SK-N-SH treated with all-trans-retinoic acid at 6 μM for 48 hours (cell line): ENCODE data around the gene IL1R2.
"Not testable (repeated sequence)": the region's sequence is repeated elsewhere in the genome, so short reads cannot be mapped to it uniquely, and the experiment has no call there.

Experiments
- ATAC-seq: fragments of 200-7000 bp; cut with Tn5 transposase; 3 replicates; pipeline ENCODE4 v1.9.1; 2020; ENCODE audit warnings: mild to moderate bottlenecking, moderate library complexity
- ARNTL ChIP-seq: fragments of 450-650 bp; formaldehyde crosslinking; IDR thresholded peaks from 2 replicates; pipeline ENCODE4 v1.5.0; 2020; ENCODE audit warnings: low read depth, mild to moderate bottlenecking, moderate library complexity, borderline replicate concordance
- BACH2 ChIP-seq: fragments of 250-450 bp; sonication (Bioruptor Pico); IDR thresholded peaks from 2 replicates; pipeline ENCODE4 v1.9.0; 2021; ENCODE audit warnings: mild to moderate bottlenecking, borderline replicate concordance
- CSDC2 ChIP-seq: fragments of 250-450 bp; sonication (Bioruptor Pico); IDR thresholded peaks from 2 replicates; pipeline ENCODE4 v1.5.0; 2020; ENCODE audit warnings: mild to moderate bottlenecking, moderate library complexity
- ESRRG ChIP-seq: fragments of 250-450 bp; sonication (Bioruptor Pico); IDR thresholded peaks from 2 replicates; pipeline ENCODE4 v1.6.1; 2021; ENCODE audit warnings: mild to moderate bottlenecking
- GLIS3 ChIP-seq: fragments of 250-450 bp; sonication (Bioruptor Pico); IDR thresholded peaks from 2 replicates; pipeline ENCODE4 v1.5.0; 2020; ENCODE audit warnings: mild to moderate bottlenecking, moderate library complexity
- ISL1 ChIP-seq: fragments of 250-450 bp; sonication (Bioruptor Pico); IDR thresholded peaks from 2 replicates; pipeline ENCODE4 v2.1.2; 2022; ENCODE audit warnings: mild to moderate bottlenecking, moderate library complexity
- OSR1 ChIP-seq: fragments of 250-450 bp; sonication (Bioruptor Pico); IDR thresholded peaks from 2 replicates; pipeline ENCODE4 v1.8.0; 2022; ENCODE audit warnings: moderate library complexity, mild to moderate bottlenecking, inconsistent platforms
- PPARA ChIP-seq: fragments of 250-450 bp; sonication (Bioruptor Pico); IDR thresholded peaks from 2 replicates; pipeline ENCODE4 v1.5.0; 2020; ENCODE audit warnings: mild to moderate bottlenecking, borderline replicate concordance
- RARB ChIP-seq: fragments of 250-450 bp; sonication (Bioruptor Pico); IDR thresholded peaks from 2 replicates; pipeline ENCODE4 v1.8.0; 2021; ENCODE audit warnings: mild to moderate bottlenecking, moderate library complexity
- SNAI2 ChIP-seq: fragments of 250-450 bp; sonication (Bioruptor Pico); IDR thresholded peaks from 2 replicates; pipeline ENCODE4 v1.5.0; 2020; ENCODE audit warnings: mild to moderate bottlenecking, moderate library complexity
- TCF4 ChIP-seq: fragments of 250-450 bp; sonication (Bioruptor Pico); IDR thresholded peaks from 2 replicates; pipeline ENCODE4 v1.8.0; 2021; ENCODE audit warnings: mild to moderate bottlenecking, moderate library complexity, borderline replicate concordance
- TOX ChIP-seq: fragments of 250-450 bp; sonication (Bioruptor Pico); IDR thresholded peaks from 2 replicates; pipeline ENCODE4 v1.8.0; 2021; ENCODE audit warnings: mild to moderate bottlenecking, moderate library complexity, borderline replicate concordance
- ZC3H10 ChIP-seq: fragments of 250-450 bp; sonication (Bioruptor Pico); IDR thresholded peaks from 2 replicates; pipeline ENCODE4 v1.5.1; 2021; ENCODE audit warnings: mild to moderate bottlenecking, moderate library complexity
- ZFP30 ChIP-seq: fragments of 450-650 bp; formaldehyde crosslinking; IDR thresholded peaks from 2 replicates; pipeline ENCODE4 v1.5.0; 2022; ENCODE audit warnings: mild to moderate bottlenecking, moderate library complexity
- ZNF565 ChIP-seq: fragments of 450-650 bp; formaldehyde crosslinking; conservative IDR thresholded peaks from 2 replicates; pipeline ENCODE4 v1.5.0; 2020; ENCODE audit warnings: low read depth, mild to moderate bottlenecking, moderate library complexity
- ZNF70 ChIP-seq: fragments of 450-650 bp; formaldehyde crosslinking; IDR thresholded peaks from 2 replicates; pipeline ENCODE4 v1.5.0; 2020; ENCODE audit warnings: mild to moderate bottlenecking, moderate library complexity
- ZNF8 ChIP-seq: fragments of 450-650 bp; formaldehyde crosslinking; IDR thresholded peaks from 2 replicates; pipeline ENCODE4 v1.5.0; 2020; ENCODE audit warnings: mild to moderate bottlenecking, moderate library complexity
- TF ChIP-seq, protein P1 (sequence below): fragments of 250-450 bp; sonication (Bioruptor Pico); IDR thresholded peaks from 2 replicates; pipeline ENCODE4 v1.5.1; 2020; ENCODE audit warnings: low read depth, mild to moderate bottlenecking, moderate library complexity
- TF ChIP-seq, protein P2 (sequence below): fragments of 250-450 bp; sonication (Bioruptor Pico); IDR thresholded peaks from 2 replicates; pipeline ENCODE4 v1.5.0; 2020; ENCODE audit warnings: mild to moderate bottlenecking, moderate library complexity
- TF ChIP-seq, protein P3 (sequence below): fragments of 250-450 bp; sonication (Bioruptor Pico); IDR thresholded peaks from 2 replicates; pipeline ENCODE4 v1.5.1; 2021; ENCODE audit warnings: mild to moderate bottlenecking, moderate library complexity

IL1R2 gene

DNA sequence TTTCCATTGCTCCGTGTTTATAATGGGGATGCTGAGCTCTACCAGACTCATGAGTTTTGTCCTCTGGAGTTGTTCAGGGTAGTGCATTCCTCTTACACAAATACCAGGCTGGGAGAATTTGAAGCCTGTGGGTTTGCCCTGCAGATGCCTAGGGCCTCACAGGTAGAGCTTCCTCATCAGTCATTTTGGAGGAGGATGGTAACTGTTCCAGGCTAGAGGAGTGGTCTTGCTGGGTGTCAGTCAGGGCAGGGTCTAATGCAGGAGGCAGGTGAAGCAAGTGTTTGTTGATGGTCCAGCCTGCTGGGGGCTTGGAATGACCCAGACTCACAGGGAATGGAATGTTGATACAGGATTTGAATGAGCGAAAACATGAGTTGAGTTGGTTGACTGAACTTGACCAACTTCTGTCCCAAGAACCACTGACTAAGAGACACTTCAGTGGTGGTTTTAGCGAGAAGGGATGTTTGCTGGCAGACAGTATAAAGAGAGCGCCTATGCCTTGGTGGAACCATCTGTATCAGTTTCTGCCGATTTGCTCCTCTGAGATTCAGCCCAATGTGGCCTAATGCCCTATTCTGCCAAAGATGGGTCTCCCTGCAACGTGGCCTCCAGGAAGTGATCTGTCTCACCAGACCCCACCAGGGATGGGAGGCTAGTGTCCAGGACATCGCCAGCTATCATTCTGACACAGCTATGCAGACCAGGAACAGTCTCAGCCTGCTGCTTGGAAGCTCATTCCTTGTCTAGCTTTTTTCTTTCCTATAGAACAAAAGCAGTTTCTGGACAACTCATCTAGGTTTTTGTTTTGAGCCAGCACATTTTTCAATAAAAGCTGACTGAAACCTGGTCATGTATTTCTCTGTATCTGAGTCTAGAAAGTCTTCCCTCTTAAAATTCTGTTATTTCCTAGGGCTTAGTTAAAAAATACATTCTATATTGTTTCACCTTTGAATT is 9.3 kb downstream of the IL1R2 start:
- TF ChIP-seq BACH2 (CRISPR knock-in tag) (no peak), TOX (CRISPR knock-in tag) (no peak)
- no peak for ATAC-seq

DNA sequence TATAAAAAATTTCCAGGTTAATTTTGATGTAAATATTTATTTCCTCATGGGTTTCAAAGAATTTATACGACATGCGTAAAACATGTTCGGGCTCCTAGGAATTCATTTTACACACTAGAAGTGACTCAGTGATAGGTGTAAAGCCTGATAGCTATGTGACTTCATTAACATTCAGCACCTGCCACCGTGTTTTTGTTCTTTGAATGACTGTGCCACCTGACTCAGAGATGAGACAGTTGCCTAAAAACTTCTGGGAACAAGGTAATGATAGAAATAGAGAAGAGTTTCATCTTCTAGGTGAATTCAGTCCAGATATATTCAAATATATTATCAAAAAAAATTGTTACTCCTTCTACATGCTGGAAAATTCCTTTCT is 10.0 kb downstream of the IL1R2 start:
- TF ChIP-seq PPARA (CRISPR knock-in tag): no peak
- no peak for TF ChIP-seq CSDC2 (CRISPR knock-in tag)
- TF ChIP-seq ISL1: no peak
- no peak for ATAC-seq

DNA sequence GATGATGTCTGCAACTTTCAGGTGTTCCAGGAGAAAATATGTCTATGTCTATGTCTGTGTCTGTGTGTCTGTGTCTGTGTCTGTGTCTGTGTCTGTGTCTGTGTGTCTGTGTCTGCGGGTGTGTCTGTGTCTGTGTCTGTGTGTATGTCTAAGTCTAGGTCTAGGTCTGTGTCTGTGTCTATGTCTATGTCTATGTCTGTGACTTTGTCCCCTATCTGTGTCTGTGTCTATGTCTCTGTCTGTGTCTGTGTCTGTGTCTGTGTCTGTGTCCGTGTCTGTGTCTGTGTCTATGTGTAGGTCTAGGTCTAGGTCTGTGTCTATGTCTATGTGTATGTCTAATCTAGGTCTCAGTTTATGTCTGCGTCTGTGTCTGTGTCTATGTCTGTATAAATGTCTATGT is 10.5 kb downstream of the IL1R2 start:
- no peak for ATAC-seq

DNA sequence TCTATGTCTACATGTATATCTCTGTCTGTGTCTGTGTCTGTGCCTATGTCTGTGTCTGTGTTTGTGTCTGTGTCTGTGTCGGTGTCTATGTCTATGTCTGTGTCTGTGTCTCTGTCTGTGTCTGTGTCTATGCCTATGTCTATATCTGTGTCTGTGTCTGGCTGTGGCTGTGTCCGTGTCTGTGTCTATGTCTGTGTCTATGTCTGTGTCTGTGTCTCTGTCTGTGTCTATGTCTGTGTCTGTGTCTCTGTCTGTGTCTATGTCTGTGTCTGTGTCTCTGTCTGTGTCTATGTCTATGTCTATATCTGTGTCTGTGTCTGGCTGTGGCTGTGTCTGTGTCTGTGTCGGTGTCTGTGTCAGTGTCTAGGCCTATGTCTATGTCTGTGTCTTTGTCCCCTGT is 11.1 kb downstream of the IL1R2 start:
- ATAC-seq: not testable (repeated sequence)

More for the DNA sequence above, 10.5 kb downstream of the IL1R2 start:
- TF ChIP-seq, protein P1, sequence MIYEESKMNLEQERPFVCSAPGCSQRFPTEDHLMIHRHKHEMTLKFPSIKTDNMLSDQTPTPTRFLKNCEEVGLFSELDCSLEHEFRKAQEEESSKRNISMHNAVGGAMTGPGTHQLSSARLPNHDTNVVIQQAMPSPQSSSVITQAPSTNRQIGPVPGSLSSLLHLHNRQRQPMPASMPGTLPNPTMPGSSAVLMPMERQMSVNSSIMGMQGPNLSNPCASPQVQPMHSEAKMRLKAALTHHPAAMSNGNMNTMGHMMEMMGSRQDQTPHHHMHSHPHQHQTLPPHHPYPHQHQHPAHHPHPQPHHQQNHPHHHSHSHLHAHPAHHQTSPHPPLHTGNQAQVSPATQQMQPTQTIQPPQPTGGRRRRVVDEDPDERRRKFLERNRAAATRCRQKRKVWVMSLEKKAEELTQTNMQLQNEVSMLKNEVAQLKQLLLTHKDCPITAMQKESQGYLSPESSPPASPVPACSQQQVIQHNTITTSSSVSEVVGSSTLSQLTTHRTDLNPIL (CRISPR knock-in tag): no peak
- TF ChIP-seq TCF4 (CRISPR knock-in tag): no peak

DNA sequence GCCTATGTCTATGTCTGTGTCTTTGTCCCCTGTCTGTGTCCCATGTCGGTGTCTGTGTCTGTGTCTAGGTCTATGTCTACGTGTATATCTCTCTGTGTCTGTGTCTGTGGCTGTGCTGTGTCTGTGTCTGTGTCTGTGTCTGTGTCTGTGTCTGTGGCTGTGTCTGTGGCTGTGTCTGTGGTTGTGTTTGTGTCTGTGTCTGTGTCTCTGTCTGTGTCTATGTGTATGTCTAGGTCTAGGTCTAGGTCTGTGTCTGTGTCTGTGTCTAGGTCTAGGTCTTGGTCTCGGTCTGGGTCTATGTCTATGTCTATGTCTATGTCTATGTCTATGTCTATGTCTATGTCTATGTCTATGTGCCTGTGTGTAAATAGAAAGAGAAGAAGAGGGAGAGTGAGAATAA is 11.9 kb downstream of the IL1R2 start:
- no peak for ATAC-seq
- TF ChIP-seq, protein P1 (CRISPR knock-in tag): no peak
- TF ChIP-seq ZNF565 (no peak), ARNTL (CRISPR knock-in tag) (no peak)

DNA sequence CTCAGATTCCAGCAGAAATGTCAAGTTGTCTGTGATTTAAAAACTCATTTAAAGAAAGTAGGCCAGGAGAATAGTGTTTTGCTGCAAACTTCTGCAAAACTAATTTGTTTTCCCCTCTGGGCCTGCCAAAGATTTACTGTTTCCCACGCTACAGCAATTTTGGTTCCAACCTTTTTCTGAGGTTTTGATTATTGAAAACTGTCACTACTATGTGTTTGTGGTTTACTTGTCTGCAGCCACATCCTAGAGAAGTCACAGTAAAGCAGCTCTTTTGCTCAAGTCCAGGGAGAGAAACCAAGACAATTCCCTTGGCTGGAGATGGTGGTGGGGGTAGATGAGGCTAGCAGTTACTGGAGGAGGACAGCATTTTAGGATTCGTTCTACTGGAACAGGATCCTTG is 12.8 kb downstream of the IL1R2 start:
- ATAC-seq: no peak
- TF ChIP-seq ZC3H10 (no peak), SNAI2 (no peak)
- TF ChIP-seq, protein P2, sequence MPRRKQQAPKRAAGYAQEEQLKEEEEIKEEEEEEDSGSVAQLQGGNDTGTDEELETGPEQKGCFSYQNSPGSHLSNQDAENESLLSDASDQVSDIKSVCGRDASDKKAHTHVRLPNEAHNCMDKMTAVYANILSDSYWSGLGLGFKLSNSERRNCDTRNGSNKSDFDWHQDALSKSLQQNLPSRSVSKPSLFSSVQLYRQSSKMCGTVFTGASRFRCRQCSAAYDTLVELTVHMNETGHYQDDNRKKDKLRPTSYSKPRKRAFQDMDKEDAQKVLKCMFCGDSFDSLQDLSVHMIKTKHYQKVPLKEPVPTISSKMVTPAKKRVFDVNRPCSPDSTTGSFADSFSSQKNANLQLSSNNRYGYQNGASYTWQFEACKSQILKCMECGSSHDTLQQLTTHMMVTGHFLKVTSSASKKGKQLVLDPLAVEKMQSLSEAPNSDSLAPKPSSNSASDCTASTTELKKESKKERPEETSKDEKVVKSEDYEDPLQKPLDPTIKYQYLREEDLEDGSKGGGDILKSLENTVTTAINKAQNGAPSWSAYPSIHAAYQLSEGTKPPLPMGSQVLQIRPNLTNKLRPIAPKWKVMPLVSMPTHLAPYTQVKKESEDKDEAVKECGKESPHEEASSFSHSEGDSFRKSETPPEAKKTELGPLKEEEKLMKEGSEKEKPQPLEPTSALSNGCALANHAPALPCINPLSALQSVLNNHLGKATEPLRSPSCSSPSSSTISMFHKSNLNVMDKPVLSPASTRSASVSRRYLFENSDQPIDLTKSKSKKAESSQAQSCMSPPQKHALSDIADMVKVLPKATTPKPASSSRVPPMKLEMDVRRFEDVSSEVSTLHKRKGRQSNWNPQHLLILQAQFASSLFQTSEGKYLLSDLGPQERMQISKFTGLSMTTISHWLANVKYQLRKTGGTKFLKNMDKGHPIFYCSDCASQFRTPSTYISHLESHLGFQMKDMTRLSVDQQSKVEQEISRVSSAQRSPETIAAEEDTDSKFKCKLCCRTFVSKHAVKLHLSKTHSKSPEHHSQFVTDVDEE (CRISPR knock-in tag): no peak

DNA sequence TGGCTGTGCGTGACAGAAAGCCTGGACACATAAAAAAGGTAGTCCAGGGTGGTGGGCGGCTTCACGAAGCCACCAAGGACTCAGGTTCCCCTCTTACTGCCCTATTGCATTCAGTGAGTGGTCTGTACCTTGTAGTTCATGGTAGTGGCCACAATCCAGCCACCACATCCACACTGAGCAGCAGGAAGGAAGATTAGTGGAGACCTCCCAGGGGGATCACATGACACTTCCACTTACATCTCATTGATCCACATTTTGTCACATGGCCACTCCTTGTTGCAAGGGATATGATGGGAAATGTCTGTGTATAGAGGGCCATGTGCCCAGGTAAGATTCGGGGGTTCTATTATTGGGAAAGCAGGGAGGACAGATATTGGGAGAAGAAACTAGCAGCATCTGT is 13.7 kb downstream of the IL1R2 start:
- ATAC-seq: no peak
- TF ChIP-seq ZC3H10 (no peak), BACH2 (CRISPR knock-in tag) (no peak), ISL1 (no peak), ARNTL (CRISPR knock-in tag) (no peak), RARB (CRISPR knock-in tag) (no peak), TOX (CRISPR knock-in tag) (no peak), ZNF70 (CRISPR knock-in tag) (no peak), OSR1 (no peak), TCF4 (CRISPR knock-in tag) (no peak), PPARA (CRISPR knock-in tag) (no peak), GLIS3 (CRISPR knock-in tag) (no peak), ZNF565 (no peak), ESRRG (CRISPR knock-in tag) (no peak), ZFP30 (CRISPR knock-in tag) (no peak), ZNF8 (CRISPR knock-in tag) (no peak), SNAI2 (no peak)
- TF ChIP-seq, protein P1 (CRISPR knock-in tag): no peak
- TF ChIP-seq, protein P3, sequence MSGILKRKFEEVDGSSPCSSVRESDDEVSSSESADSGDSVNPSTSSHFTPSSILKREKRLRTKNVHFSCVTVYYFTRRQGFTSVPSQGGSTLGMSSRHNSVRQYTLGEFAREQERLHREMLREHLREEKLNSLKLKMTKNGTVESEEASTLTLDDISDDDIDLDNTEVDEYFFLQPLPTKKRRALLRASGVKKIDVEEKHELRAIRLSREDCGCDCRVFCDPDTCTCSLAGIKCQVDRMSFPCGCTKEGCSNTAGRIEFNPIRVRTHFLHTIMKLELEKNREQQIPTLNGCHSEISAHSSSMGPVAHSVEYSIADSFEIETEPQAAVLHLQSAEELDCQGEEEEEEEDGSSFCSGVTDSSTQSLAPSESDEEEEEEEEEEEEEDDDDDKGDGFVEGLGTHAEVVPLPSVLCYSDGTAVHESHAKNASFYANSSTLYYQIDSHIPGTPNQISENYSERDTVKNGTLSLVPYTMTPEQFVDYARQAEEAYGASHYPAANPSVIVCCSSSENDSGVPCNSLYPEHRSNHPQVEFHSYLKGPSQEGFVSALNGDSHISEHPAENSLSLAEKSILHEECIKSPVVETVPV: no peak
